ENCODE measurements around the gene CENPH.
"Not testable (repeated sequence)": the region's sequence is repeated elsewhere in the genome, so short reads cannot be mapped to it uniquely, and the experiment has no call there.

CENPH gene

GRCh38 chr5:69252437-69252836 is 63.1 kb downstream of the CENPH start:
- Histone ChIP-seq H3K9ac (ENCODE audit: low read length) (no peak overlapping the region), H3K9me3 (ENCODE audit: insufficient read depth, low read length) (no peaks in the 10 kb centered on the region), H3K9me2 (replicated peaks; ENCODE audit: insufficient read depth, low read length) (no peaks in the 10 kb centered on the region), H3K36me3 (ENCODE audit: low read length) (no peaks in the 10 kb centered on the region; the same call in 1 of the 2 replicates), H4K20me1 (ENCODE audit: low read depth, low read length) (no peaks in the 10 kb centered on the region), H3K27me3 (ENCODE audit: low read length) (no peaks in the 10 kb centered on the region), H3F3A (ENCODE audit: insufficient read depth) (no peaks in the 10 kb centered on the region), H3K79me2 (ENCODE audit: insufficient read depth, low read length) (peaks cover 43% of the 10 kb centered on the region), H3K27ac (ENCODE audit: low read depth, low read length) (no peak overlapping the region), H3K4me2 (ENCODE audit: low read depth, low read length, poor library complexity, severe bottlenecking) (no peak overlapping the region), H2AFZ (ENCODE audit: low read depth, low read length, severe bottlenecking) (no peak overlapping the region), H3K4me3 (ENCODE audit: insufficient read depth, low read length, poor library complexity, severe bottlenecking) (no peak overlapping the region)
- TF ChIP-seq CTCF (IDR thresholded peaks at IDR 0.05; ENCODE audit: insufficient read depth, low read length, poor library complexity, severe bottlenecking) = no peak
- TF ChIP-seq EZH2phosphoT487 (conservative IDR thresholded peaks at IDR 0.05; ENCODE audit: low read length) = no peak

- H2AFZ ChIP-seq (ENCODE audit: low read depth, low read length, severe bottlenecking); H3K9me3 ChIP-seq (ENCODE audit: insufficient read depth, low read length); H3F3A ChIP-seq (ENCODE audit: insufficient read depth); H3K27me3 ChIP-seq (ENCODE audit: low read length); H4K20me1 ChIP-seq (ENCODE audit: low read depth, low read length); H3K36me3 ChIP-seq (ENCODE audit: low read length); H3K27ac ChIP-seq (ENCODE audit: low read depth, low read length); H3K9ac ChIP-seq (ENCODE audit: low read length); H3K9me2 ChIP-seq (replicated peaks; ENCODE audit: insufficient read depth, low read length); H3K4me2 ChIP-seq (ENCODE audit: low read depth, low read length, poor library complexity, severe bottlenecking); H3K4me3 ChIP-seq (ENCODE audit: insufficient read depth, low read length, poor library complexity, severe bottlenecking); H3K79me2 ChIP-seq (ENCODE audit: insufficient read depth, low read length): not testable (repeated sequence)
Measured at GRCh38 chr5:69255940-69256339, 66.6 kb downstream of the CENPH start.

- Histone ChIP-seq H3K9me2 (replicated peaks; ENCODE audit: insufficient read depth, low read length) (no peaks in the 10 kb centered on the region), H3K27me3 (ENCODE audit: low read length) (no peaks in the 10 kb centered on the region), H4K20me1 (ENCODE audit: low read depth, low read length) (no peaks in the 10 kb centered on the region), H3K4me2 (ENCODE audit: low read depth, low read length, poor library complexity, severe bottlenecking) (no peak overlapping the region), H3K9ac (ENCODE audit: low read length) (no peak overlapping the region), H3K36me3 (ENCODE audit: low read length) (peaks cover 6% of the 10 kb centered on the region; the same call in 1 of the 2 replicates), H3K27ac (ENCODE audit: low read depth, low read length) (no peak overlapping the region), H2AFZ (ENCODE audit: low read depth, low read length, severe bottlenecking) (no peak overlapping the region), H3K4me3 (ENCODE audit: insufficient read depth, low read length, poor library complexity, severe bottlenecking) (no peak overlapping the region), H3F3A (ENCODE audit: insufficient read depth) (no peaks in the 10 kb centered on the region), H3K9me3 (ENCODE audit: insufficient read depth, low read length) (no peaks in the 10 kb centered on the region), H3K79me2 (ENCODE audit: insufficient read depth, low read length) (no peaks in the 10 kb centered on the region)
- TF ChIP-seq EZH2phosphoT487 (conservative IDR thresholded peaks at IDR 0.05; ENCODE audit: low read length) = no peak
- TF ChIP-seq CTCF (IDR thresholded peaks at IDR 0.05; ENCODE audit: insufficient read depth, low read length, poor library complexity, severe bottlenecking) = no peak
Measured at GRCh38 chr5:69257577-69257976, 68.2 kb downstream of the CENPH start.
